ENCODE measurements around the gene BUB1. TPM values are rescaled to one million over a fixed set of nuclear protein-coding genes. Genes with fewer than 3 reads are reported as not detected.

BUB1 gene
- total and polyA plus RNA-seq, 4 donors, result 1.6 to 12.4 (median 2.7) TPM

DNA sequence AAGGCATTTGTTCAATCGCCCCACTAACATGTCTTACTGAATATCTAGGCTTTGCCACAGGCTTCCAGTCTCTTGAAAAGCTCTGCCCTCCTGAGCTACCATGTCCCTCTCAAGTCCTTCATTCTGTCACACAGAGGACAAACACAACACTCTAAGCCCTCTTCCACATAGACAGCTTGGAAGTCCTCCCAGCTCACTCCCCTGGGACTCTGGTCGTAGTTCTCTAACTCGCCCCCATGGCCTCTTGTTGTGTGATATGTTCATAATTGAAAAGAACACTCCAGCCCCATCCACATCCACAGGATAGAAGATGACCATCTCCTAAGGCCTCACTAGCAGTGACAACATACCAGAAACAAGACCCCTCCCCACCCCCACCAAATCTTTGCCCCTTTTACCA is 37.9 kb downstream of the BUB1 start:
- Histone ChIP-seq H3K9ac (ENCODE audit: insufficient read depth in 1 of 2, low read length in 2 of 2) (no peak overlapping the region), H3K4me3 (no peak overlapping the region), H3K27ac (ENCODE audit: low read depth in 1 of 2, low read length in 1 of 2) (no peak overlapping the region), H3K27me3 (ENCODE audit: control insufficient read depth in 3 of 3, insufficient read depth in 3 of 3, low read length in 2 of 3) (no peaks in the 10 kb centered on the region), H3K4me1 (ENCODE audit: control insufficient read depth in 5 of 5, insufficient read depth in 5 of 5, low read length in 5 of 5) (no peaks in the 10 kb centered on the region), H3K9me3 (ENCODE audit: control insufficient read depth in 4 of 4, insufficient read depth in 3 of 4, low read length in 3 of 4) (no peaks in the 10 kb centered on the region), H3K36me3 (ENCODE audit: control insufficient read depth in 4 of 4, insufficient read depth in 4 of 4, low read length in 4 of 4) (peaks cover 0 to 2% (median 2%) of the 10 kb centered on the region in 4 donors)
- no peak for TF ChIP-seq CTCF (IDR thresholded peaks at IDR 0.05; ENCODE audit: control extremely low read depth, extremely low read depth)
- DNase-seq, result peak in 1 of 3 donors; percentile 24
- ATAC-seq (ENCODE audit: insufficient read depth, low FRiP score), result no peak
- WGBS, 2 donors, result 95 to 96% methylated on average over 3 of the region's 3 CpGs

- no peak for ATAC-seq (ENCODE audit: insufficient read depth, low FRiP score)
- H3K27me3 ChIP-seq (ENCODE audit: control insufficient read depth in 3 of 3, insufficient read depth in 3 of 3, low read length in 2 of 3), result no peaks in the 10 kb centered on the region
- peaks cover 0 to 2% (median 2%) of the 10 kb centered on the region in 4 donors for H3K36me3 ChIP-seq (ENCODE audit: control insufficient read depth in 4 of 4, insufficient read depth in 4 of 4, low read length in 4 of 4)
- H3K4me1 ChIP-seq (ENCODE audit: control insufficient read depth in 5 of 5, insufficient read depth in 5 of 5, low read length in 5 of 5), result no peaks in the 10 kb centered on the region
- 91 to 95% methylated on average over 4 of the region's 4 CpGs for WGBS, 2 donors
- DNase-seq, result no peak
- H3K9me3 ChIP-seq (ENCODE audit: control insufficient read depth in 4 of 4, insufficient read depth in 3 of 4, low read length in 3 of 4), result no peaks in the 10 kb centered on the region
- no peak for TF ChIP-seq CTCF (IDR thresholded peaks at IDR 0.05; ENCODE audit: control extremely low read depth, extremely low read depth)
- H3K9ac ChIP-seq (ENCODE audit: insufficient read depth in 1 of 2, low read length in 2 of 2), result no peak overlapping the region
- H3K27ac ChIP-seq (ENCODE audit: low read depth in 1 of 2, low read length in 1 of 2), result no peak overlapping the region
- H3K4me3 ChIP-seq, result no peak overlapping the region
Measured at GRCh38 chr2:110638952-110639695, 38.7 kb downstream of the BUB1 start.

DNA sequence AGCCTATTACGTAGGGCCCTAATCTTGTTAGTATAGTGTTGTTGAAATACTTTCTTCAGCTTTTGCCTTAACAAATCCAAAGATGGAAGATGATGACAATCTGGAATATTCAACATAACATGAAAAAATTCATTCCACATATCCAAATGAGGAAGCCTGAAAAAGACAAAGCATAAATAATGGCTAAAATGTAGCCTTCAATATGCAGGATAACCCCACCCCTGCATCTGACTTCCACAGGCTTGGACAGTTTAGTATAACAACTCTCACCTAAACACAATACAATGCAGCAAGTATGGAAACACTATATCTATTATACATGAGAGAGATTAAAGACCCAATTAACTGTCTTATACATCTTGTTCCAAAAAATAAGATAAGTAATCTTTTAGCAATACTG is 39.9 kb downstream of the BUB1 start:
- no peak overlapping the region for H3K9ac ChIP-seq (ENCODE audit: insufficient read depth in 1 of 2, low read length in 2 of 2)
- ATAC-seq (ENCODE audit: insufficient read depth, low FRiP score), result no peak
- H3K4me1 ChIP-seq (ENCODE audit: control insufficient read depth in 5 of 5, insufficient read depth in 5 of 5, low read length in 5 of 5), result no peaks in the 10 kb centered on the region
- peaks cover 0 to 2% (median 2%) of the 10 kb centered on the region in 4 donors for H3K36me3 ChIP-seq (ENCODE audit: control insufficient read depth in 4 of 4, insufficient read depth in 4 of 4, low read length in 4 of 4)
- no peaks in the 10 kb centered on the region for H3K27me3 ChIP-seq (ENCODE audit: control insufficient read depth in 3 of 3, insufficient read depth in 3 of 3, low read length in 2 of 3)
- no peaks in the 10 kb centered on the region for H3K9me3 ChIP-seq (ENCODE audit: control insufficient read depth in 4 of 4, insufficient read depth in 3 of 4, low read length in 3 of 4)
- H3K4me3 ChIP-seq, result no peak overlapping the region
- TF ChIP-seq CTCF (IDR thresholded peaks at IDR 0.05; ENCODE audit: control extremely low read depth, extremely low read depth), result no peak
- DNase-seq, result no peak
- WGBS, 2 donors, result 94 to 100% methylated on average over 1 of the region's 1 CpG
- no peak overlapping the region for H3K27ac ChIP-seq (ENCODE audit: low read depth in 1 of 2, low read length in 1 of 2)
